GM21515 (cell line): Measurements from ENCODE around the gene VAV2.

ENCODE experiments used
- ATAC-seq: cut with Tn5 transposase; IDR thresholded peaks from one replicate; pipeline ENCODE4 v1.9.1; 2021; ENCODE audit not compliant: unreplicated experiment

Gene VAV2

GRCh38 chr9:133805876-133806622, 186.1 kb downstream of the VAV2 start:
- ATAC-seq, result no peak

GRCh38 chr9:133804199-133804598, 187.9 kb downstream of the VAV2 start:
- no peak for ATAC-seq

- ATAC-seq, result no peak
Measured at GRCh38 chr9:133803745-133804144, 188.4 kb downstream of the VAV2 start.

GRCh38 chr9:133803028-133803585, 189.0 kb downstream of the VAV2 start:
- no peak for ATAC-seq

GRCh38 chr9:133801739-133802138, 190.4 kb downstream of the VAV2 start:
- ATAC-seq, result no peak

GRCh38 chr9:133800266-133800665, 191.9 kb downstream of the VAV2 start:
- ATAC-seq, result no peak

- ATAC-seq, result no peak
Measured at GRCh38 chr9:133799716-133800115, 192.4 kb downstream of the VAV2 start.

GRCh38 chr9:133799106-133799505, 193.0 kb downstream of the VAV2 start:
- ATAC-seq, result no peak

- ATAC-seq, result no peak
Measured at GRCh38 chr9:133798160-133798559, 194.0 kb downstream of the VAV2 start.

- no peak for ATAC-seq
Measured at GRCh38 chr9:133797406-133798105, 194.6 kb downstream of the VAV2 start.

- no peak for ATAC-seq
Measured at GRCh38 chr9:133796562-133796961, 195.6 kb downstream of the VAV2 start.

GRCh38 chr9:133795049-133795448, 197.1 kb downstream of the VAV2 start:
- no peak for ATAC-seq

GRCh38 chr9:133794016-133794760, 197.9 kb downstream of the VAV2 start:
- no peak for ATAC-seq

- no peak for ATAC-seq
Measured at GRCh38 chr9:133793471-133793870, 198.7 kb downstream of the VAV2 start.

GRCh38 chr9:133792721-133793470, 199.2 kb downstream of the VAV2 start:
- peak; percentile 51 for ATAC-seq

GRCh38 chr9:133791735-133792649, 200.1 kb downstream of the VAV2 start:
- no peak for ATAC-seq

GRCh38 chr9:133791069-133791468, 201.1 kb downstream of the VAV2 start:
- no peak for ATAC-seq

GRCh38 chr9:133789778-133790177, 202.3 kb downstream of the VAV2 start:
- no peak for ATAC-seq

GRCh38 chr9:133788819-133789717, 203.1 kb downstream of the VAV2 start:
- no peak for ATAC-seq
